ENCODE results near the gene MAP1LC3B. TPM values are rescaled to one million over a fixed set of nuclear protein-coding genes. Genes with fewer than 3 reads are reported as not detected.

The MAP1LC3B gene
- total RNA-seq, 4 donors from 2014 or later = 26.3 to 79.7 (median 58.0) TPM

GRCh38 chr16:87395181-87395842 is 3.2 kb downstream of the MAP1LC3B start:
- Histone ChIP-seq H3K4me3 (no peak overlapping the region), H3K27ac (no peak overlapping the region), H3K4me1 (peaks cover 0 to 5% of the 10 kb centered on the region in 2 donors), H3K36me3 (no peaks in the 10 kb centered on the region), H3K27me3 (no peaks in the 10 kb centered on the region), H3K9me3 (no peaks in the 10 kb centered on the region)
- intact Hi-C loops (cut with DNase I; ENCODE audit: low total_unique reads) = no loop called here
- TF ChIP-seq CTCF (IDR thresholded peaks at IDR 0.05) (no peak), POLR2A (IDR thresholded peaks at IDR 0.05) (no peak)
- no peak for DNase-seq

- Histone ChIP-seq H3K4me3 (no peak overlapping the region), H3K27me3 (no peaks in the 10 kb centered on the region), H3K4me1 (no peaks in the 10 kb centered on the region), H3K9me3 (no peaks in the 10 kb centered on the region), H3K27ac (no peak overlapping the region), H3K36me3 (no peaks in the 10 kb centered on the region)
- intact Hi-C loops (cut with DNase I; ENCODE audit: low total_unique reads) = no loop called here
- TF ChIP-seq POLR2A (IDR thresholded peaks at IDR 0.05) (no peak), CTCF (IDR thresholded peaks at IDR 0.05) (no peak)
- DNase-seq = no peak
These were observed 12.9 kb downstream of the MAP1LC3B start for GRCh38 chr16:87404764-87405625.

- Histone ChIP-seq H3K9me3 (no peaks in the 10 kb centered on the region), H3K27me3 (no peaks in the 10 kb centered on the region), H3K36me3 (no peaks in the 10 kb centered on the region), H3K27ac (peak overlapping the region in 1 of 2 donors; percentile 53), H3K4me3 (no peak overlapping the region), H3K4me1 (no peaks in the 10 kb centered on the region)
- intact Hi-C loops (cut with DNase I; ENCODE audit: low total_unique reads) = no loop called here
- no peak for DNase-seq
- no peak for TF ChIP-seq CTCF (IDR thresholded peaks at IDR 0.05)
- no peak for TF ChIP-seq POLR2A (IDR thresholded peaks at IDR 0.05)
These were observed 14.5 kb downstream of the MAP1LC3B start for GRCh38 chr16:87406495-87407088.

GRCh38 chr16:87407511-87408112 is 15.5 kb downstream of the MAP1LC3B start:
- intact Hi-C loops (cut with DNase I; ENCODE audit: low total_unique reads) = no loop called here
- Histone ChIP-seq H3K36me3 (no peaks in the 10 kb centered on the region), H3K27ac (peak overlapping the region; percentile 9 to 53), H3K4me1 (no peaks in the 10 kb centered on the region), H3K4me3 (no peak overlapping the region), H3K9me3 (no peaks in the 10 kb centered on the region), H3K27me3 (no peaks in the 10 kb centered on the region)
- TF ChIP-seq CTCF (IDR thresholded peaks at IDR 0.05) = no peak
- TF ChIP-seq POLR2A (IDR thresholded peaks at IDR 0.05) = no peak
- peak in 1 of 2 donors; percentile 75 for DNase-seq

All from uterus (tissue), 4 donors.